Endothelial cell of umbilical vein (primary cell): Measurements from ENCODE around the gene PRKAR2B. TPM values are rescaled to one million over a fixed set of nuclear protein-coding genes. Genes with fewer than 3 reads are reported as not detected.
A peak's percentile ranks its signal among the peaks of the same experiment; 100 is the strongest.

Experiments
- Bru-seq: library from RNA; stranded (reverse); fragments of 400-500 nt; gene quantifications from one replicate; lab custom pipeline; 2021; lab: Mats Ljungman, UMichigan
- BruChase-seq, 2 experiments: library from RNA; stranded (reverse); fragments of 400-500 nt; gene quantifications; one replicate each; lab custom pipeline; 2021; lab: Mats Ljungman, UMichigan
- BruUV-seq: library from RNA; stranded (reverse); fragments of 400-500 nt; replicated peaks from 2 replicates; lab custom pipeline; 2021; lab: Mats Ljungman, UMichigan
- CTCF ChIA-PET: fragments of 300-600, 350-600 bp; sonication (Branson Sonifier 250); formaldehyde crosslinking; loops from one replicate; lab custom pipeline; 2021; ENCODE audit warnings: antibody characterized with exemption, inconsistent platforms; lab: Charles Lee
- POLR2A ChIA-PET: fragments of 300-600, 350-600 bp; sonication (Branson Sonifier 250); formaldehyde crosslinking; loops from one replicate; lab custom pipeline; 2021; ENCODE audit warnings: antibody characterized with exemption, inconsistent platforms; lab: Charles Lee
- DNase-seq: peaks from one replicate; pipeline ENCODE4 v3.0.0-alpha.2; 2011; ENCODE audit warnings: low read depth, low spot score
- FAIRE-seq: peaks from 2 replicates; lab custom pipeline; 2011; peaks lifted over from hg19 to GRCh38; lab: Jason Lieb, UNC
- H2AFZ ChIP-seq: 2 replicates; pipeline ENCODE4 v1.6.0; 2012; ENCODE audit warnings: low read depth, low read length, control low read depth, inconsistent platforms
- H3K27ac ChIP-seq: 2 replicates; pipeline ENCODE4 v1.5.1; 2011; ENCODE audit warnings: low read depth, mild to moderate bottlenecking, control low read depth, low read length, moderate library complexity; ENCODE audit not compliant: insufficient read depth
- H3K27me3 ChIP-seq, 2 experiments: 2 replicates each; pipeline versions ENCODE4 v1.6.0 to v1.6.1; 2011; ENCODE audit warnings: low read length in 2 of 2, mixed read lengths in 1 of 2; ENCODE audit not compliant: control insufficient read depth in 2 of 2, insufficient read depth in 2 of 2
- H3K36me3 ChIP-seq, 2 experiments: 2 replicates in 1 of 2; 3 replicates in 1 of 2; pipeline ENCODE4 v1.5.1; 2011; ENCODE audit warnings: low read length in 2 of 2, mild to moderate bottlenecking in 1 of 2, moderate library complexity in 1 of 2; ENCODE audit not compliant: control insufficient read depth in 2 of 2, insufficient read depth in 2 of 2; ENCODE audit errors: extremely low read depth in 1 of 2
- H3K4me1 ChIP-seq: 3 replicates; pipeline ENCODE4 v1.5.1; 2011; ENCODE audit warnings: mild to moderate bottlenecking, low read length; ENCODE audit not compliant: control insufficient read depth, insufficient read depth; ENCODE audit errors: extremely low read depth
- H3K4me2 ChIP-seq: 2 replicates; pipeline ENCODE4 v1.6.1; 2011; ENCODE audit warnings: low read length, control low read depth, mixed read lengths; ENCODE audit not compliant: insufficient read depth
- H3K4me3 ChIP-seq, 3 experiments: fragments of 200-600 bp in 1 of 3; sonication (generic), shearing (Covaris generic) in 1 of 3; replicated peaks in 1 of 3; 2 replicates each; pipeline ENCODE4 v1.5.1; 2011 to 2016; ENCODE audit warnings: control low read depth in 3 of 3, low read length in 3 of 3, mild to moderate bottlenecking in 2 of 3, inconsistent platforms in 1 of 3, low read depth in 1 of 3, moderate library complexity in 1 of 3; ENCODE audit not compliant: insufficient read depth in 1 of 3
- H3K79me2 ChIP-seq: 2 replicates; pipeline ENCODE4 v1.6.0; 2012; ENCODE audit warnings: low read length, inconsistent platforms; ENCODE audit not compliant: control insufficient read depth, insufficient read depth
- H3K9ac ChIP-seq: replicated peaks from 2 replicates; pipeline ENCODE3; 2011; ENCODE audit warnings: low read length, control low read depth; ENCODE audit not compliant: insufficient read depth; ENCODE audit errors: extremely low read depth
- H3K9me1 ChIP-seq: replicated peaks from 3 replicates; pipeline ENCODE4 v1.6.0; 2011; ENCODE audit warnings: mild to moderate bottlenecking, low read length; ENCODE audit not compliant: control insufficient read depth, insufficient read depth; ENCODE audit errors: extremely low read depth
- H3K9me3 ChIP-seq: replicated peaks from 2 replicates; pipeline ENCODE4 v1.5.1; 2012; ENCODE audit warnings: low read length, inconsistent platforms; ENCODE audit not compliant: control insufficient read depth, insufficient read depth
- H4K20me1 ChIP-seq: replicated peaks from 2 replicates; pipeline ENCODE3; 2011; ENCODE audit warnings: mild to moderate bottlenecking, low read length; ENCODE audit not compliant: control insufficient read depth, insufficient read depth; ENCODE audit errors: extremely low read depth
- CTCF ChIP-seq, 2 donors: IDR thresholded peaks; 1 replicate in 1 of 2; 2 replicates in 1 of 2; pipeline ENCODE4 v1.5.1; 2011; ENCODE audit warnings: low read length in 2 of 2, mild to moderate bottlenecking in 2 of 2, moderate library complexity in 2 of 2, control low read depth in 1 of 2, inconsistent platforms in 1 of 2, low read depth in 1 of 2; ENCODE audit not compliant: insufficient read depth in 1 of 2; ENCODE audit errors: extremely low read depth in 1 of 2
- EZH2 ChIP-seq: IDR thresholded peaks from 2 replicates; pipeline ENCODE4 v1.6.1; 2012; ENCODE audit warnings: borderline replicate concordance, low read depth, mild to moderate bottlenecking, moderate library complexity, low read length, inconsistent platforms; ENCODE audit not compliant: severe bottlenecking
- FOS ChIP-seq: IDR thresholded peaks from 2 replicates; pipeline ENCODE4 v1.6.1; 2011; ENCODE audit warnings: mild to moderate bottlenecking, low read length, moderate library complexity, borderline replicate concordance; ENCODE audit not compliant: insufficient read depth
- GATA2 ChIP-seq: IDR thresholded peaks from 2 replicates; pipeline ENCODE4 v1.7.0; 2011; ENCODE audit warnings: low read depth, mild to moderate bottlenecking, moderate library complexity, mixed read lengths, low read length; ENCODE audit not compliant: insufficient read length, insufficient read depth
- JUN ChIP-seq: IDR thresholded peaks from 2 replicates; pipeline ENCODE4 v1.6.1; 2011; ENCODE audit warnings: borderline replicate concordance, low read depth; ENCODE audit not compliant: insufficient read length, insufficient read depth
- MAX ChIP-seq: IDR thresholded peaks from 2 replicates; pipeline ENCODE4 v1.6.1; 2011; ENCODE audit not compliant: insufficient read depth, insufficient read length
- MYC ChIP-seq: IDR thresholded peaks from one replicate; pipeline ENCODE4 v1.6.1; 2011; ENCODE audit warnings: mild to moderate bottlenecking, low read depth, low read length
- POLR2A ChIP-seq: IDR thresholded peaks from 2 replicates; pipeline ENCODE4 v1.6.1; 2012; ENCODE audit warnings: low read depth, mild to moderate bottlenecking, control low read depth, low read length
- POLR2AphosphoS5 ChIP-seq: IDR thresholded peaks from 2 replicates; pipeline ENCODE4 v1.6.1; 2012; ENCODE audit warnings: low read depth, mild to moderate bottlenecking, control low read depth, low read length, moderate library complexity; ENCODE audit not compliant: insufficient read depth
- dilution Hi-C: fragments of 300-500 bp; cut with MboI; formaldehyde crosslinking; loops from one replicate; pipeline ENCODE4 v1.15.0; 2019; ENCODE audit warnings: low sequenced_read_pairs; ENCODE audit not compliant: extremely low pct_ligation_motif_present
- intact Hi-C: fragments of 100-400 bp; cut with micrococcal nuclease; formaldehyde crosslinking; loops from one replicate; pipeline ENCODE4 v1.10.0; 2022
- long read RNA-seq: library from polyadenylated mRNA; stranded (forward); transcript quantifications from one replicate; pipeline ENCODE4 v2.0.0, GENCODE V29; 2021
- polyA minus RNA-seq, 3 experiments: library from RNA; depleted of rRNA, polyadenylated mRNA; stranded (reverse); fragments of >200 nt; gene quantifications; 1 replicate in 1 of 3; 2 replicates in 2 of 3; pipeline ENCODE4 v1.2.3, GENCODE V29; 2011
- polyA plus RNA-seq, 4 experiments: library from polyadenylated mRNA; depleted of rRNA in 3 of 4; stranded (reverse) in 3 of 4; unstranded in 1 of 4; fragments of >200 nt; gene quantifications; 2 replicates each; pipeline versions ENCODE4 v1.2.1 to v1.2.3, GENCODE V29; 2011 to 2012; ENCODE audit warnings: missing spikeins in 1 of 4
- total RNA-seq: library from RNA; stranded (reverse); gene quantifications from 2 replicates; pipeline ENCODE4 v1.2.3, GENCODE V29; 2021

The PRKAR2B gene
- total RNA-seq = 37.6 and 39.8 TPM in 2 replicates
- polyA plus RNA-seq = 6.8 and 10.7 TPM in 2 replicates
- polyA plus RNA-seq (2011; cell fraction: cytosol; rRNA removed) = 15.5 and 17.7 TPM in 2 replicates
- 9.1 and 15.1 TPM in 2 replicates for polyA plus RNA-seq (2011; cell fraction: nucleus; rRNA removed)
- 13.6 and 28.8 TPM in 2 replicates for polyA plus RNA-seq (2012)
- 12.9 and 17.3 TPM in 2 replicates for polyA minus RNA-seq
- not detected for polyA minus RNA-seq (2011; cell fraction: cytosol; rRNA and poly(A)+ RNA removed)
- polyA minus RNA-seq (2011; cell fraction: nucleus; rRNA and poly(A)+ RNA removed) = 10.2 and 12.3 TPM in 2 replicates
- percentile 84 among the genes with signal in this experiment for Bru-seq, nascent RNA
- BruChase-seq, experiment 1, labeled RNA remaining after a 6-hour chase = percentile 77 among the genes with signal in this experiment
- percentile 63 among the genes with signal in this experiment for BruChase-seq, experiment 2, labeled RNA remaining after a 2-hour chase
- long read RNA-seq, transcript PRKAR2B-201 (11 exons, 3,745 nt) = major isoform, 76 of 94 reads
- long read RNA-seq, partial matches to known transcripts = 5 of 94 reads
- long read RNA-seq, other reads (novel, unspliced or antisense) = 13 of 94 reads

- H3K27ac ChIP-seq = peak within 1 kb of the TSS; percentile 22
- dilution Hi-C loops = no loop called here
These were observed at the start of gene PRKAR2B for GRCh38 chr7:107044347-107045194. TSS of gene PRKAR2B (plus strand) at chr7:107044705. CDS start at chr7:107044908, 203 bp downstream.

More at GRCh38 chr7:107044347-107045194, at the start of gene PRKAR2B:
- H3K9me1 ChIP-seq = no peaks in the 10 kb centered on the region
- no peaks in the 10 kb centered on the region for H3K9me3 ChIP-seq
- H3K9ac ChIP-seq = peak within 1 kb of the TSS; percentile 88
- intact Hi-C loops = loop anchor here (2.0 to 10.0 kb wide), 2 partner anchors 34 to 450 kb away; no protein-coding TSS in a partner anchor
- no peak for TF ChIP-seq JUN
- peak; percentile 51 for TF ChIP-seq POLR2AphosphoS5
- TF ChIP-seq FOS = no peak
- TF ChIP-seq POLR2A = peak; percentile 58
- TF ChIP-seq MAX = peak; percentile 81
- TF ChIP-seq GATA2 = no peak
- peak in 1 of 2 donors; percentile 18 for TF ChIP-seq CTCF (IDR thresholded peaks at IDR 0.05; ENCODE audit: extremely low read depth in 1 of 2, insufficient read depth in 1 of 2, low read depth in 1 of 2, low read length in 2 of 2)
- no peak for TF ChIP-seq EZH2
- TF ChIP-seq MYC = no peak
- peak within 1 kb of the TSS; percentile 93 for H2AFZ ChIP-seq
- H3K36me3 ChIP-seq = no peaks in the 10 kb centered on the region
- peak; percentile 28 for FAIRE-seq
- peak; percentile 83 for DNase-seq
- ChIA-PET CTCF (interaction anchor here (2.6 kb wide), 1 partner anchor 104 kb away, joined by 37 read pairs; no protein-coding TSS in a partner anchor), POLR2A (no interaction called here)
- H3K79me2 ChIP-seq = peaks cover 45% of the 10 kb centered on the region
- H3K4me3 ChIP-seq = peak within 1 kb of the TSS; percentile 95 to 97 (median 95)
- H3K4me1 ChIP-seq = peaks cover 44% of the 10 kb centered on the region
- peak within 1 kb of the TSS; percentile 80 for H3K4me2 ChIP-seq
- no peaks in the 10 kb centered on the region for H3K27me3 ChIP-seq
- H4K20me1 ChIP-seq = no peaks in the 10 kb centered on the region
- BruUV-seq = no TSS peak
